RWPE1 (cell line): Measurements from ENCODE around the gene NFIA.

Experiments used
- CTCF ChIA-PET: fragments of 350-600 bp; sonication (Branson Sonifier 250); formaldehyde crosslinking; extraction: SDS; loops from one replicate; lab custom pipeline; 2021; lab: Yijun Ruan, JAX
- POLR2A ChIA-PET: fragments of 400-600 bp; formaldehyde crosslinking; extraction: SDS; loops from one replicate; lab custom pipeline; 2020; ENCODE audit warnings: antibody characterized with exemption; ENCODE audit not compliant: low non-redundant PET; lab: Yijun Ruan, JAX
- DNase-seq: peaks from one replicate; pipeline ENCODE4 v3.0.0; 2012; ENCODE audit warnings: low spot score
- H3K27ac ChIP-seq: fragments of 450-650 bp; 2 replicates; pipeline ENCODE4 v1.5.1; 2017
- TF ChIP-seq, protein P1 (sequence below): fragments of 450-650 bp; conservative IDR thresholded peaks from 2 replicates; pipeline ENCODE4 v1.5.1; 2017; ENCODE audit warnings: low read depth, mild to moderate bottlenecking

Gene NFIA

DNA sequence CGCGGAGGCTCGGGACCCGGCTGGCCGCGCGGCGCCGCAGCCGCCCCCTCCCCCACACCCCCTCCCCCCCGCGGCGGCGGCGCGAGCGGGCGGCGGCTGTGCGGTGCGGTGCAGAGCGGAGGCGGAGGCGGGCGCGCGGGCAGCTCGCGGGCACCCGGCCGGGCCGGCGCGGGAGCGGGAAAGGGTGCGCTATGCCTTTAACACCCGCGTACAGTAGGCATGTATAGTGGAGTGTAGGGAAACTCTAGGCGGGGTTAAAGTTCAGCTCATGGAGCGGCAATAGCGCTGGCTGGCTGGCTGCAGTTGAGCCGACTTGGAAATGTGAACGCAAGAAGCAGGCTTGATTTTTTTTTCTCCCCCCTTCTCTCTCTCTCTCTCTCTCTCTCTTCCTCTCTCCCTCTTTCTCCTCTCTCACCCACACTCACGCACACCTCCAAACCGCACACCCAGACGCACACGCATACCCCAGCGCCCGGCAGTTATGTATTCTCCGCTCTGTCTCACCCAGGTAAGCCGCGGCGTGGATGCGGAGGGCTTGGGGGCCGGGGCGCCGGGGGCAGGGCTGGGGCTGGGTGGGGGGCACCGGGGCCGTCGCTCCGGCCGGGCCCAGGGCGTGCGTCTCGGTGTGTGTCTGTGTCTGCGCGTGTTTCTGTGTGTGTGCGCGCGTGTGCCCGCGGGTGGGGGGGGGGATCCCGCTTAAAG is at the start of gene NFIA:
TSS of gene NFIA (plus strand) at position 251 of the 702 bp plus-strand sequence.
- H3K27ac ChIP-seq = peak within 1 kb of the TSS; percentile 97
- peak; percentile 66 for DNase-seq
- ChIA-PET CTCF (interaction anchor here (0.8 kb wide), 1 partner anchor 33 kb away, joined by 3 read pairs; no protein-coding TSS in a partner anchor), POLR2A (interaction anchor here (0.5 kb wide), 1 partner anchor 34 kb away, joined by 6 read pairs; no protein-coding TSS in a partner anchor)
- TF ChIP-seq, protein P1, sequence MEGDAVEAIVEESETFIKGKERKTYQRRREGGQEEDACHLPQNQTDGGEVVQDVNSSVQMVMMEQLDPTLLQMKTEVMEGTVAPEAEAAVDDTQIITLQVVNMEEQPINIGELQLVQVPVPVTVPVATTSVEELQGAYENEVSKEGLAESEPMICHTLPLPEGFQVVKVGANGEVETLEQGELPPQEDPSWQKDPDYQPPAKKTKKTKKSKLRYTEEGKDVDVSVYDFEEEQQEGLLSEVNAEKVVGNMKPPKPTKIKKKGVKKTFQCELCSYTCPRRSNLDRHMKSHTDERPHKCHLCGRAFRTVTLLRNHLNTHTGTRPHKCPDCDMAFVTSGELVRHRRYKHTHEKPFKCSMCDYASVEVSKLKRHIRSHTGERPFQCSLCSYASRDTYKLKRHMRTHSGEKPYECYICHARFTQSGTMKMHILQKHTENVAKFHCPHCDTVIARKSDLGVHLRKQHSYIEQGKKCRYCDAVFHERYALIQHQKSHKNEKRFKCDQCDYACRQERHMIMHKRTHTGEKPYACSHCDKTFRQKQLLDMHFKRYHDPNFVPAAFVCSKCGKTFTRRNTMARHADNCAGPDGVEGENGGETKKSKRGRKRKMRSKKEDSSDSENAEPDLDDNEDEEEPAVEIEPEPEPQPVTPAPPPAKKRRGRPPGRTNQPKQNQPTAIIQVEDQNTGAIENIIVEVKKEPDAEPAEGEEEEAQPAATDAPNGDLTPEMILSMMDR = no peak

GRCh38 chr1:61035880-61036279 is 46.5 kb upstream of the NFIA start:
- DNase-seq = no peak
- ChIA-PET CTCF (no interaction called here), POLR2A (no interaction called here)
- TF ChIP-seq, protein P1 = no peak
- H3K27ac ChIP-seq = no peak overlapping the region

- ChIA-PET CTCF (interaction anchor here (0.5 to 2.3 kb wide), 15 partner anchors 9 to 1804 kb away, joined by 3 to 12 read pairs (median 4); no protein-coding TSS in a partner anchor), POLR2A (no interaction called here)
- H3K27ac ChIP-seq = no peak overlapping the region
- no peak for DNase-seq
- TF ChIP-seq, protein P1 = no peak
These were observed 39.8 kb upstream of the NFIA start for GRCh38 chr1:61042466-61043009.

GRCh38 chr1:61043010-61043820 is 39.1 kb upstream of the NFIA start:
- POLR2A ChIA-PET = no interaction called here
- H3K27ac ChIP-seq = 0 out of 2 replicates have a peak overlapping the region, but pooled peaks have one; percentile 1
- CTCF ChIA-PET = interaction anchor here (0.5 to 2.3 kb wide), 19 partner anchors 10 to 1803 kb away, joined by 3 to 12 read pairs (median 3); no protein-coding TSS in a partner anchor
- TF ChIP-seq, protein P1 = peak; percentile 89
- peak; percentile 85 for DNase-seq

DNA sequence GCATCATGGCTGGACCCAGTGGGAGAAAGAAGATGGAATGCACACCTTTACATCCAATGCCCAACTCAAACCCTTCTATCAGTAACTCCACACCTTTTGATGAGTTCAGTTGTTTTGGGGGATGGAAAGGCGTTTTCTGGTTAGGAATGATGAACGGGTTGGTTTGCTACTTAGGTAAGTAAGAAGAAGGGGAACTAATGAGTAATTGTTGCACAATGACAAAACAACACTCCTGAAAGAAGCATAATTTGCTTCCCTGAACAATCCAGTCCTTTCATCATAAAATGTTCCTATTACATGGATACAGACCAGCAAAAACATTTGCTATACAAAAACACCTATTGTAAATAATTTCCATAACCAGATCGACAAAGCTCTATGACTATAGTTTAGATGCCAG is 35.9 kb upstream of the NFIA start:
- POLR2A ChIA-PET = no interaction called here
- no peak for DNase-seq
- H3K27ac ChIP-seq = no peak overlapping the region
- TF ChIP-seq, protein P1 = no peak
- CTCF ChIA-PET = interaction anchor here (0.6 to 0.7 kb wide), 2 partner anchors 404 to 737 kb away, joined by 3 read pairs; no protein-coding TSS in a partner anchor

DNA sequence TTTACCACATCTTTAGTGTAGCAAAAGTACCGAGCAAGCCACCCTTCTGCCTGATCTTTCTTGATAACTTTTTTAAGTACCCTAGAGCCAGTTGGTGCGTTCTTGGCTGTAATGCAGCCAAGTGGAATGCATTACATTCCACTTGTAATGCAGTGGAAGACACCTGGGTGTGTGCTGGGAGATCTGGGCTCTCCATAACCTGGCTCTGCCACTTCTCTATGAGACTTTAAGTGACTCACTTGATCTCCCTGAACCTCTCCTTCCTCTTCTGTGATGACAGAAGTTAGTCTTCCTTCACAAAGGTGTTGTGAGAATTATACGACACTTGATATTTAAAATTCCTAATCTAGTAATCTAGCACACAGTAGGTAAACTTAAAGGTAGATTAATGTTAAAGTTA is 35.3 kb upstream of the NFIA start:
- TF ChIP-seq, protein P1 = no peak
- ChIA-PET CTCF (interaction anchor here (0.6 kb wide), 1 partner anchor 736 kb away, joined by 3 read pairs; no protein-coding TSS in a partner anchor), POLR2A (no interaction called here)
- no peak for DNase-seq
- no peak overlapping the region for H3K27ac ChIP-seq
